ENCODE data around the gene TIMM17A. TPM values are rescaled to one million over a fixed set of nuclear protein-coding genes. Genes with fewer than 3 reads are reported as not detected.

TIMM17A gene
- total RNA-seq, 1 experiment from 2014 or later, result 56.1 TPM

GRCh38 chr1:201941420-201942128, 13.7 kb upstream of the TIMM17A start:
- ChIA-PET POLR2A (interaction anchor here (1.0 to 2.6 kb wide), 7 partner anchors 13 to 69 kb away, joined by 3 to 14 read pairs (median 3); partner anchors contain the start of genes ELF3, RNPEP and TIMM17A), CTCF (interaction anchor here (0.7 to 2.1 kb wide), 15 partner anchors 10 to 232 kb away, joined by 3 to 51 read pairs (median 4); partner anchors contain the start of genes ELF3, GPR37L1, IPO9 and RNPEP)
- ATAC-seq (peak; percentile 84), DNase-seq (ENCODE audit: low spot score) (peak; percentile 83)
- Mint-ChIP-seq H3K4me1 (peaks cover 35% of the 10 kb centered on the region), H3K27me3 (ENCODE audit: low read depth) (peaks cover 9% of the 10 kb centered on the region), H3K4me3 (peak overlapping the region; percentile 67), H3K36me3 (no peaks in the 10 kb centered on the region), H3K27ac (peak overlapping the region; percentile 92), H3K9me3 (no peaks in the 10 kb centered on the region)
- TF ChIP-seq JUN (CRISPR knock-in tag; IDR thresholded peaks at IDR 0.05) (no peak), TEAD4 (CRISPR knock-in tag; IDR thresholded peaks at IDR 0.05) (no peak), ATF3 (CRISPR knock-in tag; conservative IDR thresholded peaks at IDR 0.05) (no peak), ZSCAN18 (CRISPR knock-in tag; IDR thresholded peaks at IDR 0.05) (no peak), KAT7 (CRISPR knock-in tag; IDR thresholded peaks at IDR 0.05; ENCODE audit: borderline replicate concordance) (0 out of 2 replicates have a peak, but pooled peaks have one; percentile 34), ATF1 (CRISPR knock-in tag; IDR thresholded peaks at IDR 0.05) (no peak), NFYB (CRISPR knock-in tag; conservative IDR thresholded peaks at IDR 0.05; ENCODE audit: low read depth) (no peak), ZNF232 (CRISPR knock-in tag; IDR thresholded peaks at IDR 0.05) (no peak), CREM (CRISPR knock-in tag; IDR thresholded peaks at IDR 0.05) (0 out of 2 replicates have a peak, but pooled peaks have one; percentile 34), MXD4 (CRISPR knock-in tag; IDR thresholded peaks at IDR 0.05; ENCODE audit: borderline replicate concordance) (no peak), ZNF281 (CRISPR knock-in tag; IDR thresholded peaks at IDR 0.05) (no peak), PRRX2 (CRISPR knock-in tag; IDR thresholded peaks at IDR 0.05) (no peak), JAZF1 (CRISPR knock-in tag; IDR thresholded peaks at IDR 0.05) (no peak), ELF4 (CRISPR knock-in tag; IDR thresholded peaks at IDR 0.05; ENCODE audit: low read depth) (no peak), ZBTB43 (CRISPR knock-in tag; IDR thresholded peaks at IDR 0.05) (no peak), SMAD3 (CRISPR knock-in tag; IDR thresholded peaks at IDR 0.05; ENCODE audit: borderline replicate concordance) (no peak), SP1 (CRISPR knock-in tag; conservative IDR thresholded peaks at IDR 0.05) (peak; percentile 72), ZNF423 (CRISPR knock-in tag; IDR thresholded peaks at IDR 0.05) (no peak), ETV6 (CRISPR knock-in tag; IDR thresholded peaks at IDR 0.05) (no peak; the same call in 1 of the 2 replicates), ZNF671 (CRISPR knock-in tag; IDR thresholded peaks at IDR 0.05) (no peak), E2F4 (CRISPR knock-in tag; IDR thresholded peaks at IDR 0.05; ENCODE audit: borderline replicate concordance, low read depth) (no peak), ESRRA (CRISPR knock-in tag; IDR thresholded peaks at IDR 0.05; ENCODE audit: borderline replicate concordance) (no peak), IRF2 (CRISPR knock-in tag; IDR thresholded peaks at IDR 0.05; ENCODE audit: borderline replicate concordance, low read depth) (no peak)
- TF ChIP-seq, protein P1, sequence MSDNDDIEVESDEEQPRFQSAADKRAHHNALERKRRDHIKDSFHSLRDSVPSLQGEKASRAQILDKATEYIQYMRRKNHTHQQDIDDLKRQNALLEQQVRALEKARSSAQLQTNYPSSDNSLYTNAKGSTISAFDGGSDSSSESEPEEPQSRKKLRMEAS (CRISPR knock-in tag; IDR thresholded peaks at IDR 0.05), result 0 out of 2 replicates have a peak, but pooled peaks have one; percentile 36
- TF ChIP-seq, protein P2, sequence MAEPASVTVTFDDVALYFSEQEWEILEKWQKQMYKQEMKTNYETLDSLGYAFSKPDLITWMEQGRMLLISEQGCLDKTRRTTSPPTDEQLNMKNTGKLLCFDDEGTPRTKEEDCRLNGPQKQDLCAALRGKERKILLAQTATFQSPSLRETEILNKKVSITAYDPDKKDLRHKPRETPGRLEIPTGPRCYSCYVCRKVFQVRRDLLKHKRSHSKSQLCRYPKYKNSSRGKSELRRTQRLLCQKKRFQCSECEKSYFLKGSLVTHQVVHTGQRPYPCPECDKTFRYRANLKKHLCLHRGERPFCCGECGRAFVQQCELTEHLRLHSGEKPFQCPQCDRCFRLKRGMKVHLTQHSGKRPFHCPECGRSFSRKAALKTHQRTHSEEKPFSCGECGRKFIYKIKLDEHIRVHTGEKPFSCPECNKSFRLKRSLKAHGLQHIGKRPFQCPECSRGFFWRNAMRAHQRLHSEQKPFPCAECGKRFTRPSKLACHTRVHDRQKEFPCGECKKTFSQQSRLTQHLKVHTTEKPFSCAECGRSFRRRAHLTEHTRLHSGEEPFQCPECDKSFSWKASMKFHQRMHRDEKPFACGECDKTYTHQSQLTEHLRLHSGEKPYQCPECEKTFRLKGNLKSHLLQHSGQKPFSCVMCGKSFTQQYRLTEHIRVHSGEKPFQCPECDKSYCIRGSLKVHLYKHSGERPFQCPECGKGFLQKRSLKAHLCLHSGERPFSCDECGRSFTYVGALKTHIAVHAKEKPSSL (CRISPR knock-in tag; conservative IDR thresholded peaks at IDR 0.05), result no peak
- TF ChIP-seq, protein P3, sequence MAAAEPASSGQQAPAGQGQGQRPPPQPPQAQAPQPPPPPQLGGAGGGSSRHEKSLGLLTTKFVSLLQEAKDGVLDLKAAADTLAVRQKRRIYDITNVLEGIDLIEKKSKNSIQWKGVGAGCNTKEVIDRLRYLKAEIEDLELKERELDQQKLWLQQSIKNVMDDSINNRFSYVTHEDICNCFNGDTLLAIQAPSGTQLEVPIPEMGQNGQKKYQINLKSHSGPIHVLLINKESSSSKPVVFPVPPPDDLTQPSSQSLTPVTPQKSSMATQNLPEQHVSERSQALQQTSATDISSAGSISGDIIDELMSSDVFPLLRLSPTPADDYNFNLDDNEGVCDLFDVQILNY (CRISPR knock-in tag; IDR thresholded peaks at IDR 0.05), result no peak
